Fibroblast of lung (primary cell): ENCODE results near the gene ELP4. TPM values are rescaled to one million over a fixed set of nuclear protein-coding genes. Genes with fewer than 3 reads are reported as not detected.

ENCODE experiments used
- DNase-seq, 2 donors: peaks; one replicate each; pipeline versions ENCODE4 v3.0.0 to v3.0.0-alpha.2; 2010; ENCODE audit warnings: low read depth in 2 of 2
- H2AFZ ChIP-seq: 2 replicates; pipeline ENCODE4 v1.5.1; 2012; ENCODE audit warnings: low read length, control low read depth, inconsistent platforms
- H3K27ac ChIP-seq: 2 replicates; pipeline ENCODE4 v1.5.1; 2011; ENCODE audit warnings: low read length, control low read depth; ENCODE audit not compliant: insufficient read depth
- H3K27me3 ChIP-seq: 2 replicates; pipeline ENCODE4 v1.5.1; 2011; ENCODE audit warnings: mild to moderate bottlenecking, low read length; ENCODE audit not compliant: control insufficient read depth, insufficient read depth
- H3K36me3 ChIP-seq: 2 replicates; pipeline ENCODE4 v1.5.1; 2011; ENCODE audit warnings: low read length; ENCODE audit not compliant: control insufficient read depth, insufficient read depth
- H3K4me1 ChIP-seq: 2 replicates; pipeline ENCODE4 v1.5.1; 2011; ENCODE audit warnings: low read length; ENCODE audit not compliant: control insufficient read depth, insufficient read depth; ENCODE audit errors: extremely low read depth
- H3K4me2 ChIP-seq: 2 replicates; pipeline ENCODE4 v1.5.1; 2011; ENCODE audit warnings: low read length, control low read depth; ENCODE audit not compliant: insufficient read depth; ENCODE audit errors: extremely low read depth
- H3K4me3 ChIP-seq, 4 experiments: fragments of 200-600 bp in 1 of 4; sonication (generic) in 1 of 4; replicated peaks in 1 of 4; 2 replicates each; pipeline ENCODE4 v1.5.1; 2011 to 2016; ENCODE audit warnings: low read length in 4 of 4, low read depth in 3 of 4, mild to moderate bottlenecking in 3 of 4, control low read depth in 2 of 4, inconsistent platforms in 1 of 4, mixed read lengths in 1 of 4; ENCODE audit not compliant: insufficient read depth in 1 of 4; ENCODE audit errors: control extremely low read depth in 1 of 4
- H3K79me2 ChIP-seq: 2 replicates; pipeline ENCODE4 v1.5.1; 2012; ENCODE audit warnings: mild to moderate bottlenecking, low read length, inconsistent platforms; ENCODE audit not compliant: control insufficient read depth, insufficient read depth
- H3K9ac ChIP-seq: 2 replicates; pipeline ENCODE4 v1.5.1; 2011; ENCODE audit warnings: mild to moderate bottlenecking, low read length, control low read depth; ENCODE audit not compliant: insufficient read depth
- H3K9me3 ChIP-seq: 2 replicates; pipeline ENCODE4 v1.5.1; 2012; ENCODE audit warnings: low read depth, low read length; ENCODE audit not compliant: control insufficient read depth, insufficient read depth
- H4K20me1 ChIP-seq: 2 replicates; pipeline ENCODE4 v1.5.1; 2011; ENCODE audit warnings: low read length; ENCODE audit not compliant: control insufficient read depth, insufficient read depth; ENCODE audit errors: extremely low read depth
- CTCF ChIP-seq, 2 donors: IDR thresholded peaks in 1 of 2; conservative IDR thresholded peaks in 1 of 2; 1 replicate in 1 of 2; 2 replicates in 1 of 2; pipeline ENCODE4 v1.5.1; 2011 to 2012; ENCODE audit warnings: low read length in 2 of 2, control low read depth in 1 of 2, inconsistent platforms in 1 of 2, low read depth in 1 of 2, mild to moderate bottlenecking in 1 of 2
- EZH2 ChIP-seq: IDR thresholded peaks from 2 replicates; pipeline ENCODE4 v1.5.1; 2012; ENCODE audit warnings: low read length, control low read depth, mild to moderate bottlenecking; ENCODE audit errors: missing control alignments
- polyA plus RNA-seq, 2 donors: library from polyadenylated mRNA; depleted of rRNA in 1 of 2; stranded (reverse) in 1 of 2; unstranded in 1 of 2; fragments of >200 nt; gene quantifications; 2 replicates each; pipeline ENCODE4 v1.2.1, GENCODE V29; 2011 to 2012; ENCODE audit warnings: missing spikeins in 1 of 2
- total RNA-seq: library from RNA; depleted of rRNA; stranded (reverse); fragments of >200 nt; gene quantifications from 2 replicates; pipeline ENCODE4 v1.2.1, GENCODE V29; 2014

The ELP4 gene
- total and polyA plus RNA-seq, 2 donors (not counting 1 experiment from before 2014, with no cell fraction given) = 11.7 to 13.1 TPM

- no peak overlapping the region for H2AFZ ChIP-seq
- H3K4me1 ChIP-seq = no peaks in the 10 kb centered on the region
- no peak overlapping the region for H3K9ac ChIP-seq
- H3K4me3 ChIP-seq = no peak overlapping the region
- H3K27me3 ChIP-seq = no peaks in the 10 kb centered on the region
- H3K79me2 ChIP-seq = no peaks in the 10 kb centered on the region
- H3K36me3 ChIP-seq = no peaks in the 10 kb centered on the region
- DNase-seq = no peak
- H3K27ac ChIP-seq = no peak overlapping the region
- H3K4me2 ChIP-seq = no peak overlapping the region
- H3K9me3 ChIP-seq = no peaks in the 10 kb centered on the region
- no peaks in the 10 kb centered on the region for H4K20me1 ChIP-seq
- TF ChIP-seq EZH2 = no peak
- TF ChIP-seq CTCF (conservative IDR thresholded peaks at IDR 0.05 in 1 of 2, IDR thresholded peaks at IDR 0.05 in 1 of 2; ENCODE audit: low read depth in 1 of 2, low read length in 2 of 2) = no peak
These were observed 101.0 kb downstream of the ELP4 start for GRCh38 chr11:31610544-31610943.

GRCh38 chr11:31617246-31617645, 107.7 kb downstream of the ELP4 start:
- Histone ChIP-seq H3K27ac (no peak overlapping the region), H3K4me1 (no peaks in the 10 kb centered on the region), H3K4me2 (no peak overlapping the region), H3K36me3 (no peaks in the 10 kb centered on the region), H3K9ac (no peak overlapping the region), H3K4me3 (no peak overlapping the region), H4K20me1 (no peaks in the 10 kb centered on the region), H3K9me3 (no peaks in the 10 kb centered on the region), H2AFZ (no peak overlapping the region), H3K27me3 (no peaks in the 10 kb centered on the region), H3K79me2 (no peaks in the 10 kb centered on the region)
- DNase-seq = no peak
- TF ChIP-seq CTCF (conservative IDR thresholded peaks at IDR 0.05 in 1 of 2, IDR thresholded peaks at IDR 0.05 in 1 of 2; ENCODE audit: low read depth in 1 of 2, low read length in 2 of 2) (no peak), EZH2 (no peak)

GRCh38 chr11:31619980-31620379, 110.4 kb downstream of the ELP4 start:
- Histone ChIP-seq H3K4me1 (no peaks in the 10 kb centered on the region), H3K9ac (no peak overlapping the region), H2AFZ (no peak overlapping the region), H3K4me2 (no peak overlapping the region), H3K4me3 (no peak overlapping the region), H3K79me2 (no peaks in the 10 kb centered on the region), H3K9me3 (no peaks in the 10 kb centered on the region), H3K36me3 (no peaks in the 10 kb centered on the region), H4K20me1 (no peaks in the 10 kb centered on the region), H3K27me3 (no peaks in the 10 kb centered on the region), H3K27ac (no peak overlapping the region)
- TF ChIP-seq EZH2 = no peak
- TF ChIP-seq CTCF (conservative IDR thresholded peaks at IDR 0.05 in 1 of 2, IDR thresholded peaks at IDR 0.05 in 1 of 2; ENCODE audit: low read depth in 1 of 2, low read length in 2 of 2) = no peak
- no peak for DNase-seq
